OCI-LY7 (cell line): Measurements from ENCODE around the gene ROCK2. TPM values are rescaled to one million over a fixed set of nuclear protein-coding genes. Genes with fewer than 3 reads are reported as not detected.

Source experiments
- BruUV-seq: library from RNA; stranded (reverse); fragments of 400-500 nt; replicated peaks from 2 replicates; lab custom pipeline; 2021; lab: Mats Ljungman, UMichigan
- CTCF ChIA-PET: fragments of 300-600 bp; sonication (Branson Sonifier 250); formaldehyde crosslinking; loops from one replicate; lab custom pipeline; 2022; ENCODE audit warnings: antibody characterized with exemption; ENCODE audit not compliant: unreplicated experiment; lab: Charles Lee
- POLR2A ChIA-PET: fragments of 300-600 bp; sonication (Branson Sonifier 250); formaldehyde crosslinking; loops from one replicate; lab custom pipeline; 2022; ENCODE audit warnings: antibody characterized with exemption; lab: Charles Lee
- DNase-seq: peaks from one replicate; pipeline ENCODE4 v3.0.0-alpha.2; 2015; ENCODE audit warnings: low spot score
- H2AFZ ChIP-seq: fragments of 200-600 bp; sonication (generic), shearing (Covaris generic); 2 replicates; pipeline ENCODE4 v1.6.1; 2014; ENCODE audit warnings: mild to moderate bottlenecking, antibody characterized with exemption, low read length, moderate library complexity
- H3K27ac ChIP-seq: fragments of 200-600 bp; sonication (generic); 2 replicates; pipeline ENCODE4 v1.5.1; 2014; ENCODE audit warnings: mixed run types, low read depth, mild to moderate bottlenecking, moderate library complexity, low read length, inconsistent platforms; ENCODE audit not compliant: poor library complexity, severe bottlenecking
- H3K36me3 ChIP-seq: fragments of 200-600 bp; sonication (generic); 2 replicates; pipeline ENCODE4 v1.6.1; 2014; ENCODE audit warnings: mild to moderate bottlenecking, antibody characterized with exemption, low read length, moderate library complexity, mixed read lengths; ENCODE audit not compliant: insufficient read depth
- H3K4me1 ChIP-seq: fragments of 200-600 bp; sonication (generic); 2 replicates; pipeline ENCODE4 v1.5.1; 2014; ENCODE audit warnings: mild to moderate bottlenecking, low read length; ENCODE audit not compliant: insufficient read depth, poor library complexity, severe bottlenecking
- H3K4me2 ChIP-seq: fragments of 200-600 bp; sonication (generic); 2 replicates; pipeline ENCODE4 v1.6.1; 2014; ENCODE audit warnings: mild to moderate bottlenecking, low read length
- H3K4me3 ChIP-seq: fragments of 200-600 bp; sonication (generic); 2 replicates; pipeline ENCODE4 v1.5.1; 2014; ENCODE audit warnings: mild to moderate bottlenecking, low read depth, low read length; ENCODE audit not compliant: poor library complexity, severe bottlenecking
- H3K79me2 ChIP-seq: fragments of 200-600 bp; sonication (generic); 2 replicates; pipeline ENCODE4 v1.6.1; 2016; ENCODE audit warnings: low read depth, mild to moderate bottlenecking, low read length, moderate library complexity, mixed read lengths; ENCODE audit not compliant: insufficient read depth
- H3K9me2 ChIP-seq: fragments of 200-600 bp; sonication (generic); 2 replicates; pipeline ENCODE4 v1.6.1; 2016; ENCODE audit warnings: mild to moderate bottlenecking, low read length, mixed read lengths; ENCODE audit not compliant: insufficient read depth
- H3K9me3 ChIP-seq: fragments of 200-600 bp; sonication (generic); 2 replicates; pipeline ENCODE4 v1.6.1; 2014; ENCODE audit warnings: mild to moderate bottlenecking, mixed run types, low read length, mixed read lengths
- H4K20me1 ChIP-seq: fragments of 200-600 bp; sonication (generic); 2 replicates; pipeline ENCODE4 v1.6.1; 2014; ENCODE audit warnings: mild to moderate bottlenecking, antibody characterized with exemption, low read length, moderate library complexity, mixed read lengths; ENCODE audit not compliant: insufficient read depth
- CTCF ChIP-seq: fragments of 200-600 bp; sonication (generic); conservative IDR thresholded peaks from 2 replicates; pipeline ENCODE4 v1.5.1; 2014; ENCODE audit warnings: mild to moderate bottlenecking, antibody characterized with exemption, low read length, moderate library complexity, mixed read lengths
- EZH2phosphoT487 ChIP-seq: fragments of 200-600 bp; sonication (generic); IDR thresholded peaks from 2 replicates; pipeline ENCODE4 v1.6.1; 2018; ENCODE audit warnings: low read depth, borderline replicate concordance, mild to moderate bottlenecking, mixed run types, antibody characterized with exemption, low read length, moderate library complexity, mixed read lengths
- intact Hi-C: fragments of 100-400 bp; cut with micrococcal nuclease; formaldehyde crosslinking; loops from one replicate; pipeline ENCODE4 v1.10.0; 2022; ENCODE audit not compliant: unreplicated experiment
- total RNA-seq, 2 experiments: library from RNA; depleted of rRNA in 1 of 2; stranded (reverse); fragments of >200 nt in 1 of 2; shearing (Covaris generic) in 1 of 2; gene quantifications; 2 replicates each; pipeline ENCODE4 v1.2.3, GENCODE V29; 2014 to 2022

ROCK2 gene
- total RNA-seq, 2 experiments from 2014 or later, result 12.4 to 21.0 TPM

DNA sequence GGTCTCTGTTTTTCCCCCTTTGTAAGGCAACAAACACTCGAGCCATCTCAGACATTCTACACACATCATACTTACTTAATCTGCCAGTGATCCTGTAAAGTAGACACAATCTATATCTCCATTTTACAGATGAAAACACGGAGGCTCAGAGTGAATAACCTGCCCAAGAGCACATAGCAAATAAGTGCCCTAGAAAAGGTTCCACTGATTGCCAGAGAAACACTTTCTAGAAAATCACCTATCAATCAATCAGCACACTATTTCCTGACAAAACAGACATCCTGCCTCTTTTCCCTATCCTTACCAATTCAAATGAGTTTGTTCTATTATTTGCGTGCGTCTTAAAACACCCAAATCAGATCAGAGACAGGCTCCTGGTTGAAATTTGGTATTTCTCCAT is 165.2 kb downstream of the ROCK2 start:
- H3K79me2 ChIP-seq, result no peaks in the 10 kb centered on the region

DNA sequence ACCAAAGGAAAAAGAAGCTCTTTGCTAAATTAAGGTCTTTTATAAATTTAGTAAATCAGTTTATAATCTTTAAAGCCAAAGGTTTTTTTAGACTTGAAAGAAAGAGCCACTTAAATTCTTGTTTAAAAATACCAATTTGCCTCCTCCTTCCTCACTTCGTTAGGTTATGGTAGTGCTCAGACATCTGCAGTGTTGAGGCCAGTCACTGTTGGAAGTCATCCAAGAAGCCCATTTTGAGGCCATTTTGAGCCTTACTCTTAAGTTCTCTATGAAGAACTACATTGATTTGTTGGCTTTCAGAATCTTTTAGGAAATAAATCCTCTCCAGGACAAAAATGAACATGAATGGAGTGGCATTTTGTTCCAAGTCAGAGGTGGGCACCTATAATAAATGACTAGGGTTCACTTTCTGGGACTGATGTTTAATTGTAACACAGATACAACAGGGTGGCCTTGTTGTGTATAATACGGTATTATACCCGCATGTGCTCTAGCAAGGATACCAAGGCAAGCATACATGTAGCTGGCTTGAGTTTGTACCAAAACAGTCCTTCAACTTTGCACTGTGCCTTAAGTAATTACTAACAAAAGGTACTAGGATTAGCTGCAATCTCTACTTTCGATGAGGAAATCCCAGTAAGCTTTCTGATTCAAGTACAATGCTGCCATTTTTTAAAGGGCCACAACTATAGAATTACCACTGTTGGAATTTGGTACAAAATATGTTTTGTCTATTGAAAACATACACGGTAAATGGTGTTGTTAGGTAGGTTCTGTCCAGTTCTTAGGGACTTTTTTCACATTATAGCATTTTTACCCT is 166.4 kb downstream of the ROCK2 start:
- Histone ChIP-seq H3K9me2 (no peaks in the 10 kb centered on the region), H2AFZ (no peak overlapping the region), H4K20me1 (no peaks in the 10 kb centered on the region), H3K4me1 (no peaks in the 10 kb centered on the region), H3K79me2 (no peaks in the 10 kb centered on the region), H3K4me3 (no peak overlapping the region), H3K36me3 (peaks cover 3% of the 10 kb centered on the region; the same call in 1 of the 2 replicates), H3K9me3 (no peaks in the 10 kb centered on the region), H3K4me2 (no peak overlapping the region), H3K27ac (no peak overlapping the region)
- no peak for DNase-seq
- intact Hi-C loops, result no loop called here
- no peak for TF ChIP-seq EZH2phosphoT487
- no peak for TF ChIP-seq CTCF
- ChIA-PET CTCF (no interaction called here), POLR2A (interaction anchor here (0.7 to 1.2 kb wide), 4 partner anchors 9 to 432 kb away, joined by 3 to 5 read pairs (median 3); no protein-coding TSS in a partner anchor)
- TSS peak; percentile 59 for BruUV-seq

More for the DNA sequence above, 165.2 kb downstream of the ROCK2 start:
- Histone ChIP-seq H3K4me3 (no peak overlapping the region), H3K9me2 (no peaks in the 10 kb centered on the region), H3K27ac (no peak overlapping the region), H4K20me1 (no peaks in the 10 kb centered on the region), H3K4me1 (no peaks in the 10 kb centered on the region), H3K36me3 (peaks cover 3% of the 10 kb centered on the region; the same call in 1 of the 2 replicates), H3K9me3 (no peaks in the 10 kb centered on the region), H3K4me2 (no peak overlapping the region), H2AFZ (no peak overlapping the region)
- no TSS peak for BruUV-seq
- CTCF ChIA-PET, result no interaction called here
- intact Hi-C loops, result no loop called here
- DNase-seq, result no peak
- TF ChIP-seq EZH2phosphoT487, result no peak
- no peak for TF ChIP-seq CTCF
- POLR2A ChIA-PET, result no interaction called here

DNA sequence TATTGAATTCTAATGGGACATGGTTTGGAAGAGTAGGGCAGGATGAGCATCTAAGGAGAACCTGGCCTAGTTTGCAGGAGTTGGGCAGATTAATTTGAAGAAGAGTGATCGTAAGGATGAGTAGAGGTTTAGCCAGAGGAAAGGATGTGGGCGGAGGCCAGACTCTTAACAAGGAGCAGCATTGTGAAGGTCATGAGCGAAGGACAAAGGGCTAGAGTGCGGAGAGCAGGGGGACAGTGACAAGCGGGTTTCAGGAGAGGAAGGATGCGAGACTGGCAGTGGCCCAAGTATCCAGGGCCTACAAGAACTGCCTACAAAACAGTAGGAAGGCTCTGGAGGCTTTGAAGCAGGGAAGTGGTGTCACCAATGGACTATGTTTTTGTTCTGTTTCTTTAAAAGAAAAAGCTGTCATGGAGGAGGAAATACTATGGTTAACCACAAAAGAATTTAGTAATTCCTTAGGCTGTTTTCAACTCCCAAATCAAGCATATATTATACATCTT is 169.1 kb downstream of the ROCK2 start:
- CTCF ChIA-PET, result no interaction called here
- Histone ChIP-seq H3K9me2 (no peaks in the 10 kb centered on the region), H3K4me1 (no peaks in the 10 kb centered on the region), H3K4me3 (no peak overlapping the region), H3K27ac (no peak overlapping the region), H3K9me3 (no peaks in the 10 kb centered on the region), H4K20me1 (no peaks in the 10 kb centered on the region), H2AFZ (no peak overlapping the region), H3K4me2 (no peak overlapping the region), H3K36me3 (no peaks in the 10 kb centered on the region), H3K79me2 (no peaks in the 10 kb centered on the region)
- POLR2A ChIA-PET, result interaction anchor here (1.2 kb wide), 1 partner anchor 13 kb away, joined by 4 read pairs; no protein-coding TSS in a partner anchor
- no peak for DNase-seq
- TF ChIP-seq EZH2phosphoT487 (no peak), CTCF (no peak)
- no TSS peak for BruUV-seq
- intact Hi-C loops, result no loop called here
